ENCODE results near the gene ALMS1. TPM values are rescaled to one million over a fixed set of nuclear protein-coding genes. Genes with fewer than 3 reads are reported as not detected.
A peak's percentile ranks its signal among the peaks of the same experiment; 100 is the strongest.
"Not testable (repeated sequence)": the region's sequence is repeated elsewhere in the genome, so short reads cannot be mapped to it uniquely, and the experiment has no call there.

Gene ALMS1
- total and polyA plus RNA-seq, 2 of the 4 experiments (the other 2 are of a cell fraction), result 20.8 to 52.8 TPM

GRCh38 chr2:73624625-73625024 is 239.0 kb downstream of the ALMS1 start:
- H3K9me1 ChIP-seq (ENCODE audit: insufficient read depth, low read length); H3K14ac ChIP-seq (replicated peaks; ENCODE audit: low read depth, low read length): not testable (repeated sequence)

GRCh38 chr2:73626237-73626636 is 240.6 kb downstream of the ALMS1 start:
- H3K56ac ChIP-seq (ENCODE audit: extremely low read depth, insufficient read depth, low read length); H3K79me1 ChIP-seq (ENCODE audit: low read depth in 1 of 2, low read length in 2 of 2); H4K8ac ChIP-seq (ENCODE audit: low read depth in 2 of 2, low read length in 2 of 2); H3K27me3 ChIP-seq (ENCODE audit: control insufficient read depth, insufficient read depth, low read length); H3K27ac ChIP-seq (ENCODE audit: insufficient read depth, low read length); H2AK5ac ChIP-seq (ENCODE audit: low read depth, low read length); intact Hi-C loops (cut with micrococcal nuclease); H2AFZ ChIP-seq (replicated peaks; ENCODE audit: low read length, poor library complexity); H4K5ac ChIP-seq (ENCODE audit: low read depth, low read length); H3K4me3 ChIP-seq (ENCODE audit: insufficient read depth, low read depth, low read length); dilution Hi-C loops (cut with HindIII; ENCODE audit: low sequenced_read_pairs, unreplicated experiment); H2AK9ac ChIP-seq (replicated peaks; ENCODE audit: low read depth, low read length, poor library complexity); H3K4me1 ChIP-seq (ENCODE audit: control insufficient read depth, insufficient read depth, low read length); H2BK15ac ChIP-seq (ENCODE audit: low read depth, low read length); H3K9me3 ChIP-seq (ENCODE audit: control insufficient read depth, insufficient read depth, low read length); H3K9ac ChIP-seq (ENCODE audit: low read depth, low read length); H4K91ac ChIP-seq (ENCODE audit: insufficient read depth, low read depth, low read length); H3K9me1 ChIP-seq (ENCODE audit: insufficient read depth, low read length); H4K20me1 ChIP-seq (ENCODE audit: insufficient read depth, low read length); ATAC-seq (ENCODE audit: low read depth); H3K4ac ChIP-seq (ENCODE audit: low read depth, low read length); H2BK20ac ChIP-seq (ENCODE audit: low read depth, low read length); H2BK5ac ChIP-seq (ENCODE audit: low read depth, low read length, poor library complexity, severe bottlenecking); CTCF ChIA-PET; BruUV-seq (replicated peaks); H3K23ac ChIP-seq (ENCODE audit: low read depth, low read length); in situ Hi-C loops (cut with MboI; ENCODE audit: low sequenced_read_pairs); H3K18ac ChIP-seq (ENCODE audit: low read depth, low read length); H3K36me3 ChIP-seq (ENCODE audit: control insufficient read depth, insufficient read depth, low read length); POLR2A ChIA-PET (ENCODE audit: unreplicated experiment); H2BK120ac ChIP-seq (ENCODE audit: low read depth, low read length); H3K4me2 ChIP-seq (ENCODE audit: low read depth, low read length); H3K14ac ChIP-seq (replicated peaks; ENCODE audit: low read depth, low read length); DNase-seq: not testable (repeated sequence)
- WGBS, 2 experiments (ENCODE audit: extremely low coverage in 2 of 2, insufficient read length in 1 of 2), result 0% methylated on average over 1 of the region's 5 CpGs; no CpG with 5 or more reads in 1 of the 2 experiments

More at GRCh38 chr2:73624625-73625024, 239.0 kb downstream of the ALMS1 start:
- intact Hi-C loops (cut with micrococcal nuclease); CTCF ChIA-PET; H3K79me1 ChIP-seq (ENCODE audit: low read depth in 1 of 2, low read length in 2 of 2); H3K56ac ChIP-seq (ENCODE audit: extremely low read depth, insufficient read depth, low read length); H3K9ac ChIP-seq (ENCODE audit: low read depth, low read length); H4K8ac ChIP-seq (ENCODE audit: low read depth in 2 of 2, low read length in 2 of 2); H2BK15ac ChIP-seq (ENCODE audit: low read depth, low read length); in situ Hi-C loops (cut with MboI; ENCODE audit: low sequenced_read_pairs); H3K27me3 ChIP-seq (ENCODE audit: control insufficient read depth, insufficient read depth, low read length); DNase-seq; H4K5ac ChIP-seq (ENCODE audit: low read depth, low read length); H2BK20ac ChIP-seq (ENCODE audit: low read depth, low read length); H3K4ac ChIP-seq (ENCODE audit: low read depth, low read length); H3K4me2 ChIP-seq (ENCODE audit: low read depth, low read length); H2AK9ac ChIP-seq (replicated peaks; ENCODE audit: low read depth, low read length, poor library complexity); H3K18ac ChIP-seq (ENCODE audit: low read depth, low read length); H3K4me1 ChIP-seq (ENCODE audit: control insufficient read depth, insufficient read depth, low read length); H2BK5ac ChIP-seq (ENCODE audit: low read depth, low read length, poor library complexity, severe bottlenecking); H4K91ac ChIP-seq (ENCODE audit: insufficient read depth, low read depth, low read length); H3K36me3 ChIP-seq (ENCODE audit: control insufficient read depth, insufficient read depth, low read length); H3K27ac ChIP-seq (ENCODE audit: insufficient read depth, low read length); H3K23ac ChIP-seq (ENCODE audit: low read depth, low read length); H2AFZ ChIP-seq (replicated peaks; ENCODE audit: low read length, poor library complexity); H2BK120ac ChIP-seq (ENCODE audit: low read depth, low read length); dilution Hi-C loops (cut with HindIII; ENCODE audit: low sequenced_read_pairs, unreplicated experiment); H2AK5ac ChIP-seq (ENCODE audit: low read depth, low read length); H3K4me3 ChIP-seq (ENCODE audit: insufficient read depth, low read depth, low read length); H3K9me3 ChIP-seq (ENCODE audit: control insufficient read depth, insufficient read depth, low read length); H4K20me1 ChIP-seq (ENCODE audit: insufficient read depth, low read length); POLR2A ChIA-PET (ENCODE audit: unreplicated experiment); BruUV-seq (replicated peaks): not testable (repeated sequence)
- ATAC-seq (ENCODE audit: low read depth), result peak; percentile 46; the same call in 1 of the 2 replicates
- WGBS, 2 experiments (ENCODE audit: extremely low coverage in 2 of 2, insufficient read length in 1 of 2), result no CpG with 5 or more reads among the region's 9 CpGs

All from IMR-90 (cell line).